ENCODE data around the gene SAA4. TPM values are rescaled to one million over a fixed set of nuclear protein-coding genes. Genes with fewer than 3 reads are reported as not detected.
"Not testable (repeated sequence)": the region's sequence is repeated elsewhere in the genome, so short reads cannot be mapped to it uniquely, and the experiment has no call there.

Gene SAA4
- total RNA-seq, 1 experiment from 2014 or later: not detected

DNA sequence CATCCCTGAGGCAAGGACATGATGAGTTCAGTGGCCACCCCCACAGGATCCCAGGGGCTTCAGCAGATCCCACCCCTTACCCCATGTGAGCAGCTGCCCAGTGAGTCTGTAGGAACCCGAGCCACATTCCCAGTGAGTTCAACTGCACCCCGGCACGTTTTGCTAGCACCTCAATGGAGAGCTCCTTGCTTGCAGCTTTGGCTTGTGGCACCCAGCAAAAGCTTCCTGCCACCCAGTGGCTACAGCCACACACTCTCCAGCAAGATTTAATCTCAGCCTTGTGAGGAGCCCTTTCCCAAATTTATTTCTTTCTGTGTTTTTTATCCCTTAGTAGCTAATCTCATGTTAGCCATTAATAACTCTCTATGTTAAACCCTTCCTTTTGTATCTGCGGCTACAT lies 33.5 kb upstream of the SAA4 start:
- CTCF ChIA-PET: interaction anchor here (1.0 kb wide), 3 partner anchors 26 to 154 kb away, joined by 3 to 11 read pairs (median 8); no protein-coding TSS in a partner anchor
- BruUV-seq (replicated peaks): no TSS peak
- POLR2A ChIA-PET: no interaction called here

DNA sequence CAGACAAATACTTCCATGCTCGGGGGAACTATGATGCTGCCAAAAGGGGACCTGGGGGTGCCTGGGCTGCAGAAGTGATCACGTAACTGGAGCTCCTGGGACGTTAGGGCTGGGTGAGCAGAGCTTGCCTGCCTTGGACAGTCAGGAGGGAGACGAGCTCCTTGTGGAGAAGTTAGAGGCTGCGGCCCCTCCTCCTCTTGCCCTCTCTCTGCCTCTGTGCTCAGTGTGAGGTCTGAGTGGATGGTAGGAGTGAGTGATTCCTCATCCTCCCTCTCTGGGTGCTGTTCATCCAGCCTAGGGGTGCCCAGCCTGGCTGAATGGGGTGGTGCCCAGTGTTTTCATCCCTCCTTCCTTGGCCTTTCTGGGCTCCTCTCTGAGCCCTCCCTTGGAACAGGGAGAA lies 32.6 kb upstream of the SAA4 start:
- H3K4me3 Mint-ChIP-seq (ENCODE audit: unreplicated experiment); H3K4me3 ChIP-seq (ENCODE audit: low read depth, low read length); H3K9me3 Mint-ChIP-seq (ENCODE audit: unreplicated experiment); H3K36me3 Mint-ChIP-seq (ENCODE audit: insufficient read depth, unreplicated experiment); H3K27me3 Mint-ChIP-seq (ENCODE audit: insufficient read depth, unreplicated experiment); H3K36me3 ChIP-seq (ENCODE audit: control insufficient read depth, insufficient read depth, low read length); H3K27ac Mint-ChIP-seq (ENCODE audit: unreplicated experiment); H3K9me3 ChIP-seq; DNase-seq; H3K27me3 ChIP-seq (replicated peaks; ENCODE audit: control insufficient read depth, insufficient read depth, low read length); BruUV-seq (replicated peaks); CTCF ChIA-PET; H3K4me1 ChIP-seq; H3K4me1 Mint-ChIP-seq (ENCODE audit: low read depth, unreplicated experiment); POLR2A ChIA-PET: not testable (repeated sequence)
- intact Hi-C loops (cut with micrococcal nuclease; ENCODE audit: unreplicated experiment): loop anchor here (1.0 kb wide), 1 partner anchor 42 kb away; no protein-coding TSS in a partner anchor

More for the DNA sequence above, 33.5 kb upstream of the SAA4 start:
- H3K4me1 ChIP-seq: no peaks in the 10 kb centered on the region
- Mint-ChIP-seq H3K4me1 (ENCODE audit: low read depth, unreplicated experiment) (no peaks in the 10 kb centered on the region), H3K36me3 (ENCODE audit: insufficient read depth, unreplicated experiment) (no peaks in the 10 kb centered on the region), H3K27me3 (ENCODE audit: insufficient read depth, unreplicated experiment) (no peaks in the 10 kb centered on the region), H3K9me3 (ENCODE audit: unreplicated experiment) (no peaks in the 10 kb centered on the region), H3K27ac (ENCODE audit: unreplicated experiment) (no peak overlapping the region), H3K4me3 (ENCODE audit: unreplicated experiment) (no peak overlapping the region)
- TF ChIP-seq, protein P1, sequence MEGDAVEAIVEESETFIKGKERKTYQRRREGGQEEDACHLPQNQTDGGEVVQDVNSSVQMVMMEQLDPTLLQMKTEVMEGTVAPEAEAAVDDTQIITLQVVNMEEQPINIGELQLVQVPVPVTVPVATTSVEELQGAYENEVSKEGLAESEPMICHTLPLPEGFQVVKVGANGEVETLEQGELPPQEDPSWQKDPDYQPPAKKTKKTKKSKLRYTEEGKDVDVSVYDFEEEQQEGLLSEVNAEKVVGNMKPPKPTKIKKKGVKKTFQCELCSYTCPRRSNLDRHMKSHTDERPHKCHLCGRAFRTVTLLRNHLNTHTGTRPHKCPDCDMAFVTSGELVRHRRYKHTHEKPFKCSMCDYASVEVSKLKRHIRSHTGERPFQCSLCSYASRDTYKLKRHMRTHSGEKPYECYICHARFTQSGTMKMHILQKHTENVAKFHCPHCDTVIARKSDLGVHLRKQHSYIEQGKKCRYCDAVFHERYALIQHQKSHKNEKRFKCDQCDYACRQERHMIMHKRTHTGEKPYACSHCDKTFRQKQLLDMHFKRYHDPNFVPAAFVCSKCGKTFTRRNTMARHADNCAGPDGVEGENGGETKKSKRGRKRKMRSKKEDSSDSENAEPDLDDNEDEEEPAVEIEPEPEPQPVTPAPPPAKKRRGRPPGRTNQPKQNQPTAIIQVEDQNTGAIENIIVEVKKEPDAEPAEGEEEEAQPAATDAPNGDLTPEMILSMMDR (IDR thresholded peaks at IDR 0.05; ENCODE audit: insufficient read depth in 1 of 2, low read depth in 1 of 2, low read length in 1 of 2, severe bottlenecking in 1 of 2, unreplicated experiment in 1 of 2): no peak
- intact Hi-C loops (cut with micrococcal nuclease; ENCODE audit: unreplicated experiment): no loop called here
- no peaks in the 10 kb centered on the region for H3K27me3 ChIP-seq (replicated peaks; ENCODE audit: control insufficient read depth, insufficient read depth, low read length)
- no peak overlapping the region for H3K4me3 ChIP-seq (ENCODE audit: low read depth, low read length)
- no peak for DNase-seq
- H3K36me3 ChIP-seq (ENCODE audit: control insufficient read depth, insufficient read depth, low read length): no peaks in the 10 kb centered on the region
- no peaks in the 10 kb centered on the region for H3K9me3 ChIP-seq

DNA sequence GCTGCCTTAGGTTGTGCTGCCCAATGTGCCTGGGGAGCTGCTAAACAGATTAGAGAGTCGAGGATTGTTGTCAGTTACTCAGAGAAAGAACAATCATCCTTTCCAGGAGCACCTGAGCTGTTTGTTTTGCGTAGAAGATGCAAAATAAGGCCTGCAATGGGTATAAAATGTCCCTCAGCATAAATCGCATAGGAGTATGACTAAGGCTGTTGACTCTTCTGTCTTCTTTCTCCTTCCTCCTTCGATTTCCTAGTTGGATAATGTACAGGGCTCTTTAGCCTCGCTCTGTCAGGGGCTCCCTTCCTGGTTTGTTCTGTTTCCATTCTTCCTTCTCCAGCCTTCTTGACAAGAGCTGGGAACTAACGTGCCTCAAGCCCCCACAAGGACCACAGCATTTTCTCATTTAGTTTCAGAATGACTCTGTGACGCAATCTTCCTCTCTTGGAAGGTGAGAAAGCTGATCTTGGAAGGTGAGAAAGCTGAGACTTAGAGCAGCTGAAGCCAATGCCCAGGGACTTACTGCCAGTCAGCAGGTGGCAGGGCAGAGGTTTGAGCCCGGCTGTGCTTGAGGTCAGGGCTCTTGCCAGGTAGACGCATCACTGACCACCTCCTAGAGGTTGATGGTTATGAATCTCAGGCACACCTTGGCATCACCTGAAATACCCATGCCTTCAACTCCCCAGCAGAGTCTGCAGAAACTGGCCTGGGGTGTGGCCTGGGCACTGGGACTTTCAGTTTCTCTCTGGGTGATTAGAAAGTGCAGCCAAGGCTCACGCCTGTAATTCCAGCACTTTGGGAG lies 30.9 kb upstream of the SAA4 start:
- BruUV-seq (replicated peaks); DNase-seq; H3K4me3 ChIP-seq (ENCODE audit: low read depth, low read length); H3K4me3 Mint-ChIP-seq (ENCODE audit: unreplicated experiment); H3K36me3 ChIP-seq (ENCODE audit: control insufficient read depth, insufficient read depth, low read length); H3K27me3 ChIP-seq (replicated peaks; ENCODE audit: control insufficient read depth, insufficient read depth, low read length); H3K27me3 Mint-ChIP-seq (ENCODE audit: insufficient read depth, unreplicated experiment); intact Hi-C loops (cut with micrococcal nuclease; ENCODE audit: unreplicated experiment); H3K4me1 Mint-ChIP-seq (ENCODE audit: low read depth, unreplicated experiment); H3K27ac Mint-ChIP-seq (ENCODE audit: unreplicated experiment); H3K4me1 ChIP-seq; H3K36me3 Mint-ChIP-seq (ENCODE audit: insufficient read depth, unreplicated experiment); CTCF ChIA-PET; H3K9me3 Mint-ChIP-seq (ENCODE audit: unreplicated experiment); POLR2A ChIA-PET; H3K9me3 ChIP-seq: not testable (repeated sequence)

DNA sequence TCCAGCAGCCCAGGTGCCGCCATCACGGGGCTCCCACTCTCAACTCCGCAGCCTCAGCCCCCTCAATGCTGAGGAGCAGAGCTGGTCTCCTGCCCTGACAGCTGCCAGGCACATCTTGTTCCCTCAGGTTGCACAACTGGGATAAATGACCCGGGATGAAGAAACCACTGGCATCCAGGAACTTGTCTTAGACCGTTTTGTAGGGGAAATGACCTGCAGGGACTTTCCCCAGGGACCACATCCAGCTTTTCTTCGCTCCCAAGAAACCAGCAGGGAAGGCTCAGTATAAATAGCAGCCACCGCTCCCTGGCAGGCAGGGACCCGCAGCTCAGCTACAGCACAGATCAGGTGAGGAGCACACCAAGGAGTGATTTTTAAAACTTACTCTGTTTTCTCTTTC lies 29.3 kb upstream of the SAA4 start, which contains the start of gene SAA1:
Gene SAA1 (plus strand): TSS at position 316 of the 400 bp plus-strand sequence. CDS start 624 bp downstream, outside the sequence.
- ChIA-PET POLR2A (interaction anchor here (0.7 kb wide), 1 partner anchor 44 kb away, joined by 3 read pairs; no protein-coding TSS in a partner anchor), CTCF (no interaction called here)
- H3K4me1 ChIP-seq: peaks cover 15% of the 10 kb centered on the region
- H3K4me3 Mint-ChIP-seq (ENCODE audit: unreplicated experiment): no peak within 1 kb of the TSS
- H3K27ac Mint-ChIP-seq (ENCODE audit: unreplicated experiment): no peak within 1 kb of the TSS
- H3K27me3 Mint-ChIP-seq (ENCODE audit: insufficient read depth, unreplicated experiment): no peaks in the 10 kb centered on the region
- H3K4me1 Mint-ChIP-seq (ENCODE audit: low read depth, unreplicated experiment): peaks cover 7% of the 10 kb centered on the region
- H3K36me3 ChIP-seq (ENCODE audit: control insufficient read depth, insufficient read depth, low read length): no peaks in the 10 kb centered on the region
- no peak within 1 kb of the TSS for H3K4me3 ChIP-seq (ENCODE audit: low read depth, low read length)
- no peaks in the 10 kb centered on the region for H3K27me3 ChIP-seq (replicated peaks; ENCODE audit: control insufficient read depth, insufficient read depth, low read length)
- H3K9me3 ChIP-seq: no peaks in the 10 kb centered on the region
- TF ChIP-seq, protein P1 (IDR thresholded peaks at IDR 0.05; ENCODE audit: insufficient read depth in 1 of 2, low read depth in 1 of 2, low read length in 1 of 2, severe bottlenecking in 1 of 2, unreplicated experiment in 1 of 2): no peak
- DNase-seq: no peak
- no peaks in the 10 kb centered on the region for H3K36me3 Mint-ChIP-seq (ENCODE audit: insufficient read depth, unreplicated experiment)
- intact Hi-C loops (cut with micrococcal nuclease; ENCODE audit: unreplicated experiment): no loop called here
- H3K9me3 Mint-ChIP-seq (ENCODE audit: unreplicated experiment): no peaks in the 10 kb centered on the region
- BruUV-seq (replicated peaks): no TSS peak
